Uterus (tissue), 4 donors: ENCODE data around the gene WIZ. TPM values are rescaled to one million over a fixed set of nuclear protein-coding genes. Genes with fewer than 3 reads are reported as not detected.

ENCODE experiments used
- DNase-seq, 2 donors: peaks; one replicate each; pipeline ENCODE4 v3.0.0-alpha.2; 2019 to 2020
- H3K27ac ChIP-seq, 2 donors: fragments of 200-600 bp; sonication (generic); 1 replicate in 1 of 2; 2 replicates in 1 of 2; pipeline ENCODE4 v1.5.1; 2016 to 2018
- H3K27me3 ChIP-seq, 2 donors: fragments of 200-600 bp; sonication (generic); one replicate each; pipeline ENCODE4 v1.5.1; 2018 to 2019; ENCODE audit warnings: control low read depth in 1 of 2
- H3K36me3 ChIP-seq, 2 donors: fragments of 200-600 bp; sonication (generic); one replicate each; pipeline ENCODE4 v1.5.1; 2019; ENCODE audit warnings: control low read depth in 1 of 2
- H3K4me1 ChIP-seq, 2 donors: fragments of 200-600 bp; sonication (generic); one replicate each; pipeline ENCODE4 v1.5.1; 2018 to 2019; ENCODE audit warnings: control low read depth in 1 of 2
- H3K4me3 ChIP-seq, 2 donors: fragments of 200-600 bp; sonication (generic); 1 replicate in 1 of 2; 2 replicates in 1 of 2; pipeline ENCODE4 v1.5.1; 2018 to 2019; ENCODE audit warnings: mild to moderate bottlenecking in 1 of 2
- H3K9me3 ChIP-seq, 2 donors: fragments of 200-600 bp; sonication (generic); one replicate each; pipeline ENCODE4 v1.5.1; 2019; ENCODE audit warnings: control low read depth in 1 of 2
- CTCF ChIP-seq, 4 experiments: fragments of 200-600 bp in 2 of 4; fragments of 450-650 bp in 2 of 4; sonication (generic) in 2 of 4; IDR thresholded peaks; one replicate each; pipeline ENCODE4 v1.5.1; 2016 to 2019; ENCODE audit warnings: antibody characterized with exemption in 4 of 4, mild to moderate bottlenecking in 2 of 4, moderate library complexity in 1 of 4
- POLR2A ChIP-seq, 2 donors: fragments of 450-650 bp; IDR thresholded peaks; one replicate each; pipeline ENCODE4 v1.6.1; 2016; ENCODE audit warnings: antibody characterized with exemption in 2 of 2, mild to moderate bottlenecking in 1 of 2, moderate library complexity in 1 of 2
- intact Hi-C: fragments of 100-400 bp; cut with DNase I; formaldehyde crosslinking; loops from one replicate; pipeline ENCODE4 v1.15.1; 2023; ENCODE audit warnings: low total_unique reads
- total RNA-seq, 4 donors: library from RNA; depleted of rRNA in 3 of 4; stranded (reverse); fragments of >200 nt in 3 of 4; gene quantifications; one replicate each; pipeline versions ENCODE4 v1.1.0 to v1.2.4, GENCODE V29; 2014 to 2023
- donor health status: DM: yes; HTN: yes; CAD: no.

WIZ gene
- total RNA-seq, 4 donors from 2014 or later = 6.5 to 53.9 (median 8.5) TPM

DNA sequence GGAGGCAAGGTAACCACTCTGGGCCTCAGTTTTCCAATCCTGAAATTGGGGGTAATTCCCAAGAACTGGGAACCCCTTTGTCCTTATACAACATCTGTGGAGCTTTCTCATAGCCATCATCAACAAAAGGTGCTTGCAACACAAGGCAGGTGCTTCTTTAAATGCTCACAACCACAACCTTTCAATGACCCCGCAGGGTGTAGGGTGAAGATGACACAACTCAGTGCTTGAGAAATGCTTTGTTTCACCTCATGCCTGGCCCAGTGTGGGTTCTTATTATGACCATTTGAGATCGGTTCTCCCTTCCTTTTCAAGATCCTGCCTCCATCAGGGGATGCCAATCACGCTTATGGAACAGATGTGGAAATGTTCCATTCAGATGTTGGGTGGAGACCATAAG lies 8.4 kb downstream of the WIZ start:
- Histone ChIP-seq H3K27me3 (no peaks in the 10 kb centered on the region), H3K27ac (no peak overlapping the region), H3K9me3 (no peaks in the 10 kb centered on the region), H3K36me3 (no peaks in the 10 kb centered on the region), H3K4me3 (no peak overlapping the region), H3K4me1 (peaks cover 0 to 15% of the 10 kb centered on the region in 2 donors)
- intact Hi-C loops = no loop called here
- no peak for DNase-seq
- TF ChIP-seq POLR2A (IDR thresholded peaks at IDR 0.05) = no peak
- no peak for TF ChIP-seq CTCF (IDR thresholded peaks at IDR 0.05)

GRCh38 chr19:15439821-15440641 lies 9.7 kb downstream of the WIZ start:
- TF ChIP-seq CTCF (IDR thresholded peaks at IDR 0.05) (no peak), POLR2A (IDR thresholded peaks at IDR 0.05) (no peak)
- no peaks in the 10 kb centered on the region for H3K27me3 ChIP-seq
- no peak overlapping the region for H3K4me3 ChIP-seq
- no peaks in the 10 kb centered on the region for H3K36me3 ChIP-seq
- DNase-seq = no peak
- intact Hi-C loops = no loop called here
- peaks cover 0 to 15% of the 10 kb centered on the region in 2 donors for H3K4me1 ChIP-seq
- H3K27ac ChIP-seq = no peak overlapping the region
- no peaks in the 10 kb centered on the region for H3K9me3 ChIP-seq

DNA sequence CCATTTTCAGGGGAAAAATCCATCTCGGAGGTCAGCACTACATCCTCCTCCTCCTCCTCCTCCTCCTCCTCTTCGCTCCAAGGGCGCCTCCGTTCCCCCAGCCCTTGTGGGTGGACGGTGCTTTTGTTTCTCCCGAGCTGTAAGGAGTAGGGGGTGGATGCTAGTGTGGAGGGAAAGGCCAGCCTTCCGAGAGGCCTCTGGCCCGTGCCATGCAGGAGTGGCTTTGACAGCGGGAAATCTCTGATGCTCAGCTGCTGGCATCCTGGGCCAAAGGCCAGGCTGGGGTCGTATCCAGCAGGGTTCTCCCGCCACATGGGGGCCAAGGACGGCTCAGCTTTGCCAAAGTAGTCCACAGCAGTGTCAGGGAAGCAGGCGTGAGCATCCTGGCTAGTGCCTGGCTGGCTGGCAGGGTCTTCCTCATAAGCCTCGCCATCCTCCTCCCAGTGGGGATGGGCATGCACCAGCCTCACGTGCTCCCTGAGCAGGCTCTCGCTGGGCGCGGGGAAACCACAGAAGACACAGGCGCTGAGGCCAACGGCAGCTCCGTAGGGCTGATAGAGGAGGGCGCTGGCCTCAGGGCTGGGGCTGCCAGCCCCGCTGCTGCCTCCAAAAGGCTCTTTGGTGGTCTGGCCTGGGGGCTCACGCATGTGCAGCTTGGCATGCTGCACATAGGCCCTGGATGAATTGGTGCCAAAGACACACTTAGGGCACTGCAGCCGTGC lies 10.5 kb downstream of the WIZ start:
- Histone ChIP-seq H3K36me3 (no peaks in the 10 kb centered on the region), H3K4me3 (no peak overlapping the region), H3K4me1 (peaks cover 0 to 15% of the 10 kb centered on the region in 2 donors), H3K27me3 (no peaks in the 10 kb centered on the region), H3K27ac (peak overlapping the region in 1 of 2 donors; percentile 78), H3K9me3 (no peaks in the 10 kb centered on the region)
- no peak for TF ChIP-seq CTCF (IDR thresholded peaks at IDR 0.05)
- no peak for TF ChIP-seq POLR2A (IDR thresholded peaks at IDR 0.05)
- DNase-seq = no peak
- intact Hi-C loops = no loop called here

DNA sequence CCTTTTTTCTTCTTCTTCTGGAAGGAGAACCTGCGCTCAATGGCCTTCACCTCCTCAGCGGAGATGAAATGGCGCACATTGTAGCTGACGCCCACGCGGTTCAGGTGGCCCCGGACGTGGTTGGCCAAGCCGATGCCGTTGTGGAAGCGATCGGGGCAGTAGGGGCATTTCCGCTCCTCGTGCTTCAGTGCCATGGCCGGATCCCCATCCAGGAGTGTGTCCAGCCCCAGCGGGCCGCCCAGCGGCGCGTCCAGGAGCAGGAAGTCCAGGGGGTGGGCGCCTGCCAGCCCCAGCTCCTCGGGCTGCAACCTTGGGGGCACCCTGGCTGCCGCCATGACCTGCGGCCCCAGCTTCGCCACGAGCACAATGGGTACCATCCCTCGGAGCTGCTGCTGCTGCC lies 11.2 kb downstream of the WIZ start:
- Histone ChIP-seq H3K27me3 (no peaks in the 10 kb centered on the region), H3K4me3 (no peak overlapping the region), H3K4me1 (peaks cover 0 to 15% of the 10 kb centered on the region in 2 donors), H3K36me3 (no peaks in the 10 kb centered on the region), H3K27ac (peak overlapping the region; percentile 69 to 78), H3K9me3 (no peaks in the 10 kb centered on the region)
- no peak for DNase-seq
- intact Hi-C loops = no loop called here
- no peak for TF ChIP-seq POLR2A (IDR thresholded peaks at IDR 0.05)
- TF ChIP-seq CTCF (IDR thresholded peaks at IDR 0.05) = no peak

DNA sequence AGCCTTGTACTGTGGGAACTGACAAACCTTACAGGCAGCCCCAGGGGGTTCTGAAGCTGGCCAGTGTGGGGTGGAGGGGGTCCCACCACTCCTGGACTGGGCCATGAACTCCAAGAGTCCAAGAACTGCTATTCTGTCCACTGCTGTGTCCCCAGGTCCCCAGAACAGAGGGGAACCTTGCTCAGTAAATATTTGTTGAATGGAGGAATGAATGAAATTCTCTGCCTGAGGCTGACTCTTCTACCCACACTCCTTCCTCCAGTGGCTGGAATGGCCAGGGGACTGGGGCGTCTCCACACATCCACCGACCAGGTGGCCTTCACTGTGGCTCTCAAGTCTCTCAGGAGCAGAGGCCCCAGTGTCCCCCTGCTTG lies 11.6 kb downstream of the WIZ start:
- Histone ChIP-seq H3K4me3 (no peak overlapping the region), H3K27ac (peak overlapping the region; percentile 69 to 78), H3K4me1 (peaks cover 0 to 18% of the 10 kb centered on the region in 2 donors), H3K36me3 (no peaks in the 10 kb centered on the region), H3K9me3 (no peaks in the 10 kb centered on the region), H3K27me3 (no peaks in the 10 kb centered on the region)
- DNase-seq = no peak
- intact Hi-C loops = no loop called here
- TF ChIP-seq POLR2A (IDR thresholded peaks at IDR 0.05) (no peak), CTCF (IDR thresholded peaks at IDR 0.05) (no peak)
